ENCODE measurements around the gene TMEM53.

The TMEM53 gene

DNA sequence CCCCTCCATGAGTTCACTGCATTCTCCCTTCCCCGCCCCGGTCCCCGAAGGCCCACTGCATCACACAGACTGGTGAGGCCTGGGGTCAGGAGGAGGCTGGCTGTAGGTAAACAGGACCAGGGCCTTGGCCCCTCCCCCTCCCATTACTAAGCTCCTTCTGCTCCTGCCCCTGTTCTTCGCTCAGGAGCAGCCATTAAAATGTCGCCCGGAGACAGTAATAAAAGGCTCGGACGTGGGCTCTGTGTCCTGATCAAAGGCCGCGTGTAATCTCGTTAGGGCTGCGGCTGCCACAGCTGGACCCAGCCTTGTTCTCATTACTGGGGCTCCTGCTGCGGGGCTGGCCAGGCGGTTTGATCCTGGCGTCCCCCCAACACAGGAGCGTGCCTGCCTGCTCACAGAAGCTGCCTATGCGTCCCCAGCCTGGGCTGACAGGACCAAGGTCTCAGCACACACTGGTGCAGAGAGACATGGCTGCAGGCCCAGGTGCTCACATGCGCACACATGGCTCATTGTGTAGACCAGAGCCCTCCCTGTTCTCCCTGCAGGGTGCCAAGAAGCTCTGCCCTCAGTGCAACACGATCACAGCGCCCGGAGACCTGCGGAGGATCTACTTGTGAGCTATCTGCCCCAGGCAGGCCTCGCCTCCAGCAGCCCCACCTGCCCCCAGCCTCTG, 24.0 kb downstream of the TMEM53 start:
- no peak overlapping the region for H3K27ac ChIP-seq

GRCh38 chr1:44649788-44650158, 24.5 kb downstream of the TMEM53 start:
- no peak overlapping the region for H3K27ac ChIP-seq
- TF ChIP-seq CTCF (conservative IDR thresholded peaks at IDR 0.05), result no peak
- TF ChIP-seq ZFX (IDR thresholded peaks at IDR 0.05), result no peak

More for the DNA sequence above, 24.0 kb downstream of the TMEM53 start:
- TF ChIP-seq ZFX (IDR thresholded peaks at IDR 0.05) (no peak), CTCF (conservative IDR thresholded peaks at IDR 0.05) (no peak)

DNA sequence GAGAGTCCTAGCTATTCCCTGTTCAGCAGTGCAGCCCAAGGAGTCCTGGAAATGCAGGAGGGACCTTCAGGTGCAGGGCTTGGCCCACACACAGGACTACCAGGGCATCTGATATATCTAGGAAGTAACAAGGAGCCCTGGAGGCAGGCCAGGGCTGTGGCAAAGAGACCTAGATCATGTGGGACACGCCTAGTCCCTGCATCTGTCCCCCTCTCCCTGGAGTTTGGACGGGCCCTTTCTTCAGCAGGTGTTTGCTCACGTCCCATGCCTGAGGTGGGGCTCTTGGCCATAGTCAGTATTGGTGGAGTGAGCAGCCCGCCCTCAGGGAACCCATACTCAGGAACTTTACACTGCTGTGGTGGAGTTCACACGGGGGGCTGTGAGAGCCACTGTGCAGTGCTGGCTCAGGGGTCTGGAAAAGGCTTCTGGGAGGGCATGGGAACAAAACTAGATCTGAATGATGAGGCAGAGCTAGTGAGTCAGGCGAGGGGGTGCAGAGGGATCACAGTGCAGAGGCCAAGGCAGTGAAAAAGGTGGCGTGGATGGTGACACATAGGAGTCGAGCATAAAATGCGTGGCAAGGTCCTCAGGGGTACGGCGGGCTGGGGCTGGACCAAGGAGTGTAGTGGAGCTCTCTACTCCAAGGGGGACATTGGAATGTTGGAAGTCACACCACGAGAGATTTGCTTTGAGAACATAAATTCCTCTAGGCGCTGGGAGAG, 25.6 kb downstream of the TMEM53 start:
- TF ChIP-seq ZFX (IDR thresholded peaks at IDR 0.05), result no peak
- no peak for TF ChIP-seq CTCF (conservative IDR thresholded peaks at IDR 0.05)
- no peak overlapping the region for H3K27ac ChIP-seq

GRCh38 chr1:44647896-44648295, 26.4 kb downstream of the TMEM53 start:
- TF ChIP-seq CTCF (conservative IDR thresholded peaks at IDR 0.05) (no peak), ZFX (IDR thresholded peaks at IDR 0.05) (no peak)
- no peak overlapping the region for H3K27ac ChIP-seq

DNA sequence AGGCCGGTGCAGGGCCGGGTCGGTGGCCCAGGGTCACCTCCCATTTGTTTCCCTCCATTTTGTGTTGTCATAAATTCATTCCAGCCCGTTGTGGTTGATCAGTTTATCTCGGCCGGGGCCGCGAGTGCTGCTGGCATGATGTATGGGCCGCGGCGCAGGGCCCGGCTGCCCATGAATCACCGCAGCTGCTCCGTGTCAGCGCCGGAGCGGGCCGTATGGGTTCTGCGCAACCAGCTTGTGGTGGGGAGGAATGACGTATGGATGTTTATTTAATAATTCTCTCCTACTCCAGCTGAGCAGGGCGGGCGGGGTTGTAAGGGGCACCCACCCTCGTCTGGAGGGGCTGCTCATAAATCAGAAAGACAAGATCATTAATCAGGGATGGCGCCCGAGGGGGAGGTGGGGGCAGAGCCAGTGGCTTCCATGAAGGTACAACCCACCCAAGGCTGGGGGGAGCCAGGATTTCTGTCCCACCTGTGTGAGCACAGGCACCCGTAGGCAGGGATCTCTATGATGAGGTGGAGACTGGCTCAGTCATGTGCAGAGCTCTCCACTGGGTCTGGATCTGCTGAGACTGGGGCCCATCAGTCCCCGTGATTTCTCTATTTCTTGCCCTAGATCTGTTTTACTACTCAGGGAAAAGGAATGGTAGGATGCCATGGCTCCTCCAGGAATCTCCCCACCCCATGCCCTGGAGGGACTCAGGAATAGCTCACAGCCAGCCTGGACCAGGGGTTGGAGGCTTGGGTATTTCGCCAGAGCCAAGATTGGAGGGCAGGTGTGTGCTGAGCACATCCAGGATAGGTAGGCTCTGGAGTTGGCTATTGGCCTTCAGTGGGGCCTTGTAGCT, 27.8 kb downstream of the TMEM53 start:
- no peak overlapping the region for H3K27ac ChIP-seq
- TF ChIP-seq CTCF (conservative IDR thresholded peaks at IDR 0.05) (no peak), ZFX (IDR thresholded peaks at IDR 0.05) (no peak)

- no peak overlapping the region for H3K27ac ChIP-seq
- no peak for TF ChIP-seq CTCF (conservative IDR thresholded peaks at IDR 0.05)
- no peak for TF ChIP-seq ZFX (IDR thresholded peaks at IDR 0.05)
These were observed 28.6 kb downstream of the TMEM53 start for GRCh38 chr1:44645476-44646244.

All from C4-2B (cell line).